Fibroblast of skin of right quadriceps (primary cell): Measurements from ENCODE around the gene CLEC17A.
"Not testable (repeated sequence)": the region's sequence is repeated elsewhere in the genome, so short reads cannot be mapped to it uniquely, and the experiment has no call there.

ENCODE experiments used
- DNase-seq: peaks from one replicate; pipeline ENCODE4 v3.0.0-alpha.2; 2013

Gene CLEC17A, protein sequence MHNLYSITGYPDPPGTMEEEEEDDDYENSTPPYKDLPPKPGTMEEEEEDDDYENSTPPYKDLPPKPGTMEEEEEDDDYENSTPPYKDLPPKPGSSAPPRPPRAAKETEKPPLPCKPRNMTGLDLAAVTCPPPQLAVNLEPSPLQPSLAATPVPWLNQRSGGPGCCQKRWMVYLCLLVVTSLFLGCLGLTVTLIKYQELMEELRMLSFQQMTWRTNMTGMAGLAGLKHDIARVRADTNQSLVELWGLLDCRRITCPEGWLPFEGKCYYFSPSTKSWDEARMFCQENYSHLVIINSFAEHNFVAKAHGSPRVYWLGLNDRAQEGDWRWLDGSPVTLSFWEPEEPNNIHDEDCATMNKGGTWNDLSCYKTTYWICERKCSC

GRCh38 chr19:14582894-14583340 lies at the start of gene CLEC17A:
TSS of gene CLEC17A (plus strand) at chr19:14583084. CDS start at chr19:14583161, 77 bp downstream.
- DNase-seq: no peak

DNA sequence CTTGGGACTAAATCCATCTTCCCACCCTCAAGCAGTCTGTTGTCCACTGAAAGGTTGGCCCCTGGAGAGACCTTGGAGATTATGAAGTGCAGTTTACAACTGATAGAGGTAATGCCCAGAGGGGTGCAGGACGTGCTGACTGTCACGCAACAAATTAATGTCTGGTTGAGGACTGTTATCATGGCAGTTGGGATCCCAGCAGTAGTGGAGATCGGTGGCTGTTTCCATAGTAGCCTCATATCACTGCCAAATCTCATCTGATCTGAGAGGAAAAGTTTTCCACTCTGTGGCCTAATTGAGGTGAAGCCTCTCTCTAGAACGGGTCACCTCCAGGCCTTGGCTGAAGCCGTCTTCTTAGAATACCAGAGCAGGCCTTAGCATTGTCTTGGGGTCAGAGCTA lies 49.4 kb upstream of the CLEC17A start:
- DNase-seq: no peak

- DNase-seq: peak; percentile 49
Observed at GRCh38 chr19:14536926-14537692, 45.8 kb upstream of the CLEC17A start.

GRCh38 chr19:14540741-14541525 lies 42.0 kb upstream of the CLEC17A start:
- no peak for DNase-seq

DNA sequence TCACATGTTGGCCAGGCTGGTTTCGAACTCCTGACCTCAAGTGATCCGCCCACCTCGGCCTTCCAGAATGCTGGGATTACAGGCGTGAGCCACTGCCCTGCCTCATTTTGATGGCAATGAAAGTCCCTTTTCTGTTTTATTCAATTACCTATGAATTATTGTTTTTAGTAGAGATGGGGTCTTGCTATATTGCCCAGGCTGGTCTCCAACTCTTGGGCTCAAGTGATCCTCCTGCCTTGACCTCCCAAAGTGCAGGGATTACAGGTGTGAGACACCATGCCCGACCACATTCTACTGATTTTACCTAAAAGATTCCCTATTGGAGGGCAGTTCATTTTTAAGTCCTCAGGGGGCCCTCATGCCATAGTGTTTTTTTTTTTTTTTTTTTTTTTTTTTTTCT lies 40.9 kb upstream of the CLEC17A start:
- not testable (repeated sequence) for DNase-seq

DNA sequence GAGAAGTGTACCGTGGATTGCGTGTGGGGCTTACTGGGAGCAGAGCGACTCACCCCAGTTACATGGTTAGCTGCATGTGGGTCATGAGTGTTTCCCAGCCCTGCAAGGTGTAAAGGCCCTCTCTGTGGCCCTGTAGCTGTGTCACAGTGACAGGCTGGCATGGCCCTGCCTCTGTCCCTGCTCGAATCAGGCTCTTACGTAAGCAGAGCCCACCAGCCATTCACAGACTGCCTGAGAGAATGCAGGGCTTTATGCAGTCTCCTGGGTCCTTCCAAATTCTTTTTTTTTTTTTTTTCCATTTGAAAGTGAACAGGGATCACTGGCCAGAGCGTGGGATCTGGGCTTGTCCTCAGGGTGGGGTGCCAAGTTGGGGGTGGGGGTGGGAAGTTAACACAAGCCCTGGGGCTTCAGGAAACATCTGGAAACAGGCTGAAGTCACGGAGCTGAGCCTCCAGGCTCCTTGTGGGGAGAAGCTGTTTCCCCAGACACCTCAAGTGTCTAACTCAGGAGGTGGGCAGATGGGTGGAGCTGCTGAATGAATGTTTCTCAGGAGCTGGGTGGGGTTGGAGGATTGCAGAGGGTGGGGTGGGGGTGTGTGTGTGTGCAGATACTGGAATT lies 40.1 kb upstream of the CLEC17A start:
- DNase-seq: peak; percentile 26

GRCh38 chr19:14544047-14544446 lies 38.8 kb upstream of the CLEC17A start:
- no peak for DNase-seq

DNA sequence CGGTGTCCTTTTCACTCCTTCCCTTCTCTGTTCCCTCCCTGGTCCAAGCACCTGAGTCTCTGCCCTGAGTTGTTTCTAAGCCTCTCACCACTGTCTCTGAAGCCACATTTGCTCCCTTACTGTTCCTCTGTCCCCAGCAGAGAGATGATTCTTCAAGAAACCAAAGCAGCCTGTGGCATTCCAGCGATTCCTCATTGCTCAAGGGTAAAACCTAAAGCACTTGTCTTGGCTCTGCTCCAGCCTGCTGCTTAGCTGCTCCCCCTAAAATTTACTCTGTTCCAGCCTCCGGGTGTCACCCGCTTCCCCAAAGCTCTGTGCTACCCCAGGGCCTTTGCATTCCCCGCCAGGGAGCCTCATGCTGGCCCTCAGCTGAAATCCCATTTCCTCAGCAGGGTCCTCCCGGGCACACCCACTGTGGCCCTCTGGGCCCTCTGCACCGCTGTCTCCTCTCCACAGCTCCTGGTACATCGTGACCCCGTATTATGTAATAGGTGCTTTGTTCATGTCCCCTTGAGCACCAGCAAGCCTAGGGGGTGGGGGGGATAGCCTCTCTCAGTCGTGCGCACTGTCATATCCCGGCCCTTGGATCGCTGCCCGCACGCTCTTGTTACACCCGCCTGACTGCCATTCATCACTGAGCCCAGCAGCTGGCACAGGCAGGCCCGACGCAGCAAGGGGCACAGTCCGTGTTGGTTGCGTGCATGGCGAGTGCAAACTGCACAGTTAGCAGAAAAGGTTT lies 37.7 kb upstream of the CLEC17A start:
- no peak for DNase-seq

DNA sequence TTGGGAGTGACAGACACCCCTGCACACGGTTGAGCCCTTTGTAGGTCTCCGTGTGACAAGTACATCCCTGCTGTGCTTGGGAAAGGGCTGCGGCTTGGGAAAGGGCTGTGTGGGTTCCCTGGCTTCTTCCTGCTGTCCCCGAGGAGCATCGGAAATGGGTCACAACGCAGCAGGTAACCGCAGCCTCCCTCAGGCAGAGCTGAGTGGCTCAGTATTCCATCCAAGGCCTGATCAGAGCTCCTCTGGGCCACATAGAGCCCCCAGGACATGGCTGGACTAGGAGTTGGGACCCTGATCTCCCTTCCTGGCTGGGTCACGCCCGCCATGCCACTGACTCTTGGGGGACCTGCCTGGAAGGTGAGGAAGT lies 37.2 kb upstream of the CLEC17A start:
- DNase-seq: no peak

- DNase-seq: no peak
Observed at GRCh38 chr19:14550201-14550754, 32.6 kb upstream of the CLEC17A start.

DNA sequence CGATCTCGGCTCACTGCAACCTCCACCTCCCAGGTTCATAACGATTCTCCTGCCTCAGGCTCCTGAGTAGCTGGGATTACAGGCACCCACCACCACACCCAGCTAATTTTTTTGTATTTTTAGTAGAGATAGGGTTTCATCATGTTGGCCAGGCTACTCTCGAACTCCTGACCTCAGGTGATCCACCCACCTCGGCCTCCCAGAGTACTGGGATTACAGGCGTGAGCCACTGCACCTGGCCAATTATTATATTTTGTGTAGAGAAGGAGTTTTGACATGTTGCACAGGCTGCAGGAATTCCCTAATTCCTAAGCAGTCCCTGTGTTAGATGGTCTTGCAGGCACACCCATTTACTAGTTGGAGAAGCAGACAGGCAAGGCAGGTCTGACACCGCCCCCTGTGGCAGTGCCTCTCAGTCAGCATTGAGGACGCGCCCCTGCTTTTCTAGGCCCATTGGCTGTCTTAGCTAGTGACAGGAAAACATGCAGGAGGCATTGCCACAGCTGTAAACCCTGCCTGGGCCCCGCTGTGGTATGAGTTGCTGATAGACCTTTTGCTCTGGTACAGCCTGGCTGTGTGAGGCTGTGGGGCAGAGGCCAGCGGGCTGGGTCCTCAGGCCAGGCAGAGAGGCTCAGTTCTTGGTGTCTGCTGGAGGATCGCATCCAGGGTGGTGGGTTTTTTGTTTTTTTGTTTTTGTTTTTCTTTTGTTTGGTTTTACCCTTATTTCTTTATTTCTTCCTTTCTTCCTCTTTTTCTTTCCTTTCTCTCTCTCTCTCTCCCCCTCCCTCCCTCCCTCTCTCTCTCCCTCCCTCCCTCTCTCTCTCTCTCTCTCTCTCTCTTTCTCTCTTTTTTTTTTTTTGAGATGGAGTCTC lies 31.5 kb upstream of the CLEC17A start:
- DNase-seq: peak; percentile 30

DNA sequence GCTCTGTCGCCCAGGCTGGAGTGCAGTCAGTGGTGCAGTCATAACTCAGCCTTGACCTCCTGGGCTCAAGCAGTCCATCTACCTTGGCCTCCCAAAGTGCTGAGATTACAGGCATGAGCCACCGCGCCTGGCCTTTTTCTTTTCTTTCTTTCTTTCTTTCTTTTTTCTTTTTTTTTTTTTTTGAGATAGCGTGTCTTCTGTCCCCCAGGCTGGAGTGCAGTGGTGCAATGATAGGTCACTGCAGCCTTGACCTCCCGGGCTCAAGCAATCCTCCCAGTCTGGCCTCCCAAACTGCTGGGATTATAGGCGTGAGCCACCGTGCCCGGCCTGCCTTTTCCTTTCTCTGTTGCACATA lies 30.9 kb upstream of the CLEC17A start:
- not testable (repeated sequence) for DNase-seq

DNA sequence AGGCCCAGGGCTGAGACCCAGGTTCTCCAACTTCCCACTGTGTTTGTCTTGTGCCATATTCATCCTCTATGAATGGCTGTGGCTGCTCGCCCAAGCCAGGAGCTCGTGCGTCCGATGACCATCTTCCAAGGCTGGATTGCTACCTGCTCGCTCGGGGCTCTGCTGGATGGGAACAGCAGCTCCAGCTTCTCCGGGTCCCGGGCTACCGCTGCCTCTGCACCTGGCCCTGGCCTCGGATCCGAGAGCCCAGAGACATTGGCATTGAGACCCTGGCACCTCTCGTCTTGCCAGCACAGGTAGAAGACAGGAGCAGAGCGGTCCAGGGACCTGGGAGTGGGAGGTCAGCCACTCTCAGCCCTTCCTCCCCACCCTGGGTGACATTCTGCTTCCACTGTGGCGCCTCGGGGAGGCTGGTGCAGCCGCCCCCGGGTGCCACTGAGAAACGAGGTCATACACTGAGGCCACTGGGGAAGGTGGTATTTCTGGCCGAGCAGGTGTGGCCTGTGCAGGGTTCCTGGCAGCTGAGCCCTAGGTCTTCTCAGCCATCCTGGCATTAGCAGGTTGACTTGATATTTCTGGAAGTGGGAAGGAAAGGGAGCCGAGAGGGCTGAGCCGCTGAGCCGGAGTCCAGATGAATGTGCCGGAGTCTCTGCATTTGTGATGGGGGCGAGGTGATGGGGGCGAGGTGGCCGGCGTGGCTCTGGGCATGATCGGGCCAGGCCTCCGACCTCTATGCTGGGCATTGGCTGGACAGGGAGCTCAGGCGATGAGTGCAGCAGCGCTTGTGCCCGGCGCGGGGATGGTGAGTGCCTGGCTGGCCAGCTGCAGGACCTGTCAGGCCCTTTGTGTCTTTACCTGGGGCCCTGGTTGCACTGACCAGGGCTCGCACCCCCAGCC lies 29.6 kb upstream of the CLEC17A start:
- DNase-seq: no peak

DNA sequence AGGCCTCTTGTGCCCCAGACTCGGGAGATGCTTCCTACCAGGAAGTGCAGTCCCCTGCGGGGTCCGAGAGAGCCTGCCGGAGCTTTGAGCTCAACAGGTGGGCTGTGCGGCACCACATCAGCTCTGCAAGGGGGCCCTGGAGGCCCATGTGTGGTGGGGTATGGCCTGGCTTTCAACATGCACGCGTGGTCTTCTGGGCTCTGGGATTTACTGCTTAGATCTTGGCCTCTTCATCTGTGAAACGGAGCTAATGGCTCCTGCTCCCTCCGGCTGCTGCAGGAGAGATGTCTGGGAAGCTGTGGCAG lies 29.0 kb upstream of the CLEC17A start:
- no peak for DNase-seq

DNA sequence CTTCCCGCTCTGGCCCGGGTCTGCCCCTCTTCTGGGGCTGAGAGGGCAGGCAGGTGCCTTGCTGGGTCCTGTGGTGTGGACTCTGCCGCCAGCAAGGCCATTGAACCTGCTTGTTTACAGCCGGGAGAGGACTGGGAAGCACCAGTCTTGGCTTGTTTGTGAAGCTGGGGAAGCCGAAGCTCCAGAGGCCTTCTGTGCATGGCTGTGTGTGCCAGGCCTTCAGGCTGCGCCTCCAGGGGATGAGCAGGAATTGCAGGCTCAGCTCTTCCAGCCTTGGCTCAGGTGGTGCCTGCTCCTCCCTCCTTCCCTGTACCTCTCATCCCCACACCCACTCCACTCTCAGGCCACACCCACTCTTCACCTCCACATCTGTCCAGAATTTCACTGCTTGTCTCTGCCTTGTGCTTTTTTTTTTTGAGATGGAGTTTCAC lies 28.5 kb upstream of the CLEC17A start:
- DNase-seq: no peak

DNA sequence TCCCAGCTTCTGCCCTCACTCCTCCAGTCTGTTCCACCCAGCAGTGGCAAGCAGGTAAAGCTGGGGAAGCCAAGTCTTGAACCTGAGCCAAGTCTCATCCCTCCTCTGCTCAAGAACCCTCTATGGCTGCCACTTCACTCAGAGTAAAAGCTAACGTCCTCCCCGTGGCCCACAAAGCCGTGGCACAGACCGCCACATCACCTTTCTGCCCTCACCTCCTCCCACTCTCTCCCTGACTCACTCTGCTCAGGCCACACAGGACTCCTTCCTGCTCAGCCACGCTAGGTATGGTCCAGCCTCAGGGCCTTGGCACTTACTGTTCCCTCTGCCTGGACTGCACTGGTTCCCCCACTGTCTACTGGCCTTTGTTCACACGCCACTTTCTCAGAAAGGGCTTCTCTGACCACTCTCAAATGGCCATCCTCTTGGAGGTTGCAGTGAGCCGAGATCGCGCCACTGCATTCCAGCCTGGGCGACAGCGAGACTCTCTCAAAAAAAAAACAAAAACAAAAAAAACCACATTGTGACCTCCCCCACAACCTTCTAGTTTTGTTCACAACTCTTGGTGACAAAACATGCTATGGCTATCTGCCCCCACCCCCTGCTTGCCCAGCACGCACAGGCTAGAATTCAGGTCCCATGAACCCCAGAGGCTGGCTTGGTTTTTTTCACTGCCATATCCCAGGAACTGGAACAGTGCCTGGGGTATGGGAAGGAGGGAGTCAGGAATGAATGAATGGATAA lies 26.8 kb upstream of the CLEC17A start:
- DNase-seq: no peak

DNA sequence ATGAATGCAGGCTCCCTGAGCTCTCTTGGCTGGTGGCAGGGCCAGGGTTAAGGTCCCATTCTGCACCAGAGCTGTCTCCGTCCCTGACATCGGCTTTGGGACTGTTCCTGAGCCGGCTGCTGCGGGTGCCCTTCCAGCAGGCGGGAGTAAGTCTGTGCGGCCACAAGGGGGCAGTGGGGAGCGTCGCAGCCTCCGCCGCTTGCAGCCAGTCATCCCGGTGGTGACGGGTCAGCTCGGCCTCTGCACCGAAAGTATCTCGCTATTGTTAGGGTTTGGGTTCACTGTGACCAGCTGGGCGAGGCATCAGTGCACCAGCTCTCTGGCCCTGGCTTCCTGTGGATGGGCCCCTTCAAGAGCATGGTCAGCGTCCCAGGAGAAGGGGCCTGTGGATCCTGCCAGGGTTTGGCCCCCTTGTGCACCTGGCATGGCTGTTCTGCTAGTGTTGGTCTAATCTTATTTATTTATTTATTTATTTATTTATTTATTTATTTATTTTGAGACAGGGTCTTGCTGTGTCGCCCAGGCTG lies 26.2 kb upstream of the CLEC17A start:
- peak; percentile 51 for DNase-seq

- no peak for DNase-seq
Observed at GRCh38 chr19:14558370-14559066, 24.4 kb upstream of the CLEC17A start.
